ENCODE data around the gene RFX2.
"Not testable (repeated sequence)": the region's sequence is repeated elsewhere in the genome, so short reads cannot be mapped to it uniquely, and the experiment has no call there.

Gene RFX2

DNA sequence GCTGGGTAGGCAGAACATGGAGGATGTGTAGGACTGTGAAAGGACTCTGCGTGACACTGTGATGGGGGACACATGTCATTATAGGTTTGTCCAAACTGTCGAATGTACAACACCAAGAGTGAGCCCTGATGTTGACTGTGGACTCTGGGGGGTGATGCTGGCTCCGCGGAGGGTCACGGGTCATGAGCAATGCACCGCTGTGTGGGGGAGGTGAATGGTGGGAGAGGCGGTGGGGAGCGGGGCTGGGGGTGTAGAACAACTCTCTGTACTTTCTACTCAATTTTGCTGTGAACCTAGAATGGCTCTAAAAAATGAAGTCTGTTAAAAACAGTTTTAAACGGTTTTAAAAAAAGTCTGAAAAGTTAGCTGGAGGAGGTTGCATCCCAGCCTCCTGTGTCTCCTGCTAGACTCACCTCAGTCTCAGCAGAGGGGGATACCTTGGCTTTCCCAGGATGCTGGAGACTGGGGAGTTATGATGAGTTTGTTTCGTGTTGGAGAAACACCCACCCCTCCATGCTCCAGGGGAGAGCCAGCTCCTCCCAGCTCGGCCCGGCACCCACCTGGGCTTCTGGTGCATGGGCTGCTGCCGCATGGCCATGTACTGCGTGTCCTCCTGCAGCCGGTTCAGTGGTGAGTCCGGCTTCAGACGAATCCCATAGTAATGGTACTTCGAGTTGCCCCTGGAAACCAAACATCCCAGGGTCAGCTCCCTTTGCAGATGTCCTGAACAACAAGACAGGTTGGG, 97.7 kb downstream of the RFX2 start:
- DNase-seq (ENCODE audit: low spot score), result no peak

DNA sequence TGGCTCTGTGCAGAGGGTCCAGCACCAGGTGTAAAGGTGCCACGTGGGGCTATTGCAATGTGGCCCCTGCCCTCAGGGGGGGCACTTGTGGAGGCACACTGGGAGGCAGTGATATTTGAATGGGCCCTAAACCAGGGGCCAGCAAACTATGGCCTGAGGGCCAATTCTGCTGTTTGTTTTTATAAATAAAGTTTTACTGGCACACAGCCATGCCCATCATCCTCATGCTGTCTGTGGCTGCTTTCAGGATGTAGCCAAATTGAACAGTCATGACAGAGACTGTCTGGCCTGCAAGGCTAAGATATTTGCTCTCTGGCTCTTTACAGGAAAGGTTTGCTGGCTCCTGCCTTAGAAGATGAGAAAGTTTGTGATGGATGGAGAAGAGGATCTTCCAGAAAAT, 98.5 kb downstream of the RFX2 start:
- no peak for DNase-seq (ENCODE audit: low spot score)

DNA sequence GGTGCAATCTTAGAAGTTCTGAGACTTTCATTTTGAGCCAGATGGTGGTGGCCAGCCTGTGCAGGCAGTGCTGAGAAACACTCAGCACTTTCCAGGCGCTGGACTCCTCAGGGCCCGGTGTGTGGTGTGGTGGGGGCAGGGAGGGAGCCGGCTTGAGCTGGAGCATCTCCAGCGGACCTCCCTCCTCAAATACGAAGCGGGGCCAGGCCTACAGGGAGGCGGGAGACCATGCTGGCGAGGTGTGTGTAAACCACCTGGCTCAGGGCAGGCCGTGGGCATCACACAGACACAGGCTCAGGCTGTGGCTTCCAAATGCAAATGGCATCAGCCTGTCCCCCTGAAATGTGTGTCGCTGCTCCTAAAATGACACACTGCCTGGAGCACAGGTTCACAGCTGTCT, 99.1 kb downstream of the RFX2 start:
- DNase-seq (ENCODE audit: low spot score), result no peak

DNA sequence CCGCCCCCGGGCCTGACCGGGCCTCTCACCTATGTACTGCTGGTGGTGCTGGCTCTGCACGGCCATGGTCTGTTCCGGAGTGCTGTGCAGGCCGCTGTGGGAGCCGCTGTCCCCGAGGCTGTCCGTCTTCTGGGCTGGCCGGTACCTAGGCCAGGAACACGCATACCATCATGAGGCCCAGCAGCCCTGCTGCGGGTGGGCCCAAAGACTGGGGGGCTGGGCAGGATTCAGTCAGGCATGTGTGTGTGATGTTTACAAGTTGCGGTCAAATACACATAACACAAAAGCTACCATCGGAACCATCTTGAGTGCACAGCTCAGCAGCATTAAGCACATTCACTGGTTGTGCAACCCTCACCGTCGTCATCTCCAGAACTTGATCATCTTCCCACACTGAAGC, 100.2 kb downstream of the RFX2 start:
- no peak for DNase-seq (ENCODE audit: low spot score)

DNA sequence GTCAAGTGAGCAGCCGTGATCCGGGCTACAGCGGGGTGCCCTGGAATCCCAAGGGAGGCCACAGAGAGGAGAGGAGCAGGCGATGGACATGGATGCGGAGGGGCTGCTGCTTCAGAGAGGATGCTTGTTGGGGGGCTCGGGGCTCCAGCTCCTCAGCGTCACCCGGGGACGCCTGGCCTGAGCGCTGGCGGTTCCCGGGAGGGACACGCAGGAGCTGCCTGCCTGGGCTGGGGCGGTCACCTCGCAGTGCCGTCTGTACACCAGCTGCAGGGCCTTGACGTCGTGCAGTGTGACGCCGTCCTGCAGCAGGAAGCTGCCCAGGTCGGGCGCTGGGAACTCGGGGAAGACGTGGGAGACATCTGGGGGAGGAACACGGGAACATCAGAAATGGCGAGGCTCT, 102.4 kb downstream of the RFX2 start:
- no peak for DNase-seq (ENCODE audit: low spot score)

DNA sequence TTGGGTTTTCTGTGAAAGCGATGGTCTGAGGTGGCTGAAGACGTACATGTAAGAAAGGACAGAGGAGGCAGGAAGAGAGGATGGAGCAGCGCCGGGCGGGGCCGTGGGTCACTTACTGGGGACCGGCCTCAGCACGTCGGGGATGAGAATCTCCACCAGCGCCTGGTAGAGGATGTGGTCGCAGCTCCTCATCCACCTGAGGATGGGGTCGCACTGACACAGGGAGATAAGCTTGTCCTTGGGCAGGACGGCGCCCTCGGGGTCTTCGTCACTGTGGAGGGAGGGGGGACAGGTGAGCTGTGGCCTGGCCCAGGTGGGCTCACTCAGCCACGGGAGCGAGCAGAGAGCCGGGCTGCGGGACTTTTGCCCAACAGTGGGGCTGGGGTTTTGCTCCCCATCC, 103.4 kb downstream of the RFX2 start:
- DNase-seq (ENCODE audit: low spot score), result no peak

DNA sequence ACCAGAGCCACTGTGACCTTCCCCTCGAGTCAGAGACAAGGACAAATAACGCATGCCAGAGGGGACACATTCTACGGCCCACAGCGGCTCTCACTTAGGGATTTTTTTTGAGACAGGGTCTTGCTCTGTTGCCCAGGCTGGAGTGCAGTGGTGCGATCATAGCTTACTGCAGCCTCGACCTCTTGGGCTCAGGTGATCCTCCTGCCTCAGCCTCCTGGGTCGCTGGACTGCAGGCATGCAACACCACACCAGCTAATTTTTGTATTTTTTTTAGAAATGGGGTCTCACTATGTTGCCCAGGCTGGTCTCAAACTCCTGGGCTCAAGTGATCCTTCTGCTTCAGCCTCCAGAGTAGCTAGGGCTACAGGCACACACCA, 104.2 kb downstream of the RFX2 start:
- not testable (repeated sequence) for DNase-seq (ENCODE audit: low spot score)

DNA sequence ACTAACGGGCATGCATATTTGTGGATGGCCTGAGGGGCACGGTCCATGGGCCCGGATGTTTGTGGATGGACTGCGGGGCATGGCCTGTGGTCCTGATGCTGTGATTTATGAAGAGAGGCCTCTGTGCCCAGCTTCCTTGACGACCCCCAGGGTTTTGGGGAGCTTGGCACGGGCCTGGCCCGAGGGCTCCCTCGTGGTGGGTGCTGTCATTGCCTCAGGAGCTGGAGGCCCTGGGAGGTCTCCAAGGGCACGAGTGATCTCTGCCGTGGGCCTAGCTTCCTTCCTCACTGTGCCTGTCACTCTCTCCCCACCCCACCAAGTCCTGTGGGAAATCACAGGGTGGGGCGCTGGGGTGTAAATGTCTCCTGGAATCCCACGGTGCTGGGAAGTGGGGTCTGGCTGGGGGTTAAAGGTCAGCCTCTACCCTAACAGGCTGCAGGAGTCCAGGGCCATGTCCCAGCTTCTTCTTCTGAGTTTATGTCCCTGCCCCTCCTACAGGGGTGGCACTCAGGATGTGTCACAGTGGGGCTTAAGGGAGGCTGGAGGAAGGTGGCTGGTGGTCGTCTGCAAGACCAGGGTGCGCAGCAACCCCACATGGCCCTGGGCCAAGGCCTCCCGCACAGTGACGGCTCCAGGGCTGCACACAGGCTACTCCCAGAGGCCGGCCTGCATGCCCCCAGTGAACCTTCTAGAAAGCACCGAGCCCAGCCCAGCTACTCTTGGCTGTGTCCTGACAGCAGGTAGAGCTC, 104.8 kb downstream of the RFX2 start:
- no peak for DNase-seq (ENCODE audit: low spot score)

DNA sequence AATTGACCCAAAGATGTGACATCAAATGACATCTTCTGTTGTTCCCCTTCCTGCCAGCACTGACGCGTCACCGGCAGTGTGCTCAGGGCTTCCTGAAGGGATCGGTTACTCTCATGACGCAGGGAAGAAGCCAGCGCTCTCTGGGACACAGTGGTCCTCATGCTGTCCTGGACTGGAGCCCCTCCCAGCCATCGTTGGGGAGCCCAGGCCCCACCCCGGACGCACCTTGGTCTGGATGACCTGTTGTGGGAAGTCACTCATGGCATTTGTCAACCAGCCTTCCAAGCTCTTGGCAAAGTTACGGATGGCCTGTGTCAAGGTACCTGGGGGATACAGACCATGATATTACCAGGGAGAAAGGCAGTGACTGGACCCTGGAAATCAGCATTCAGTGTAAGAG, 106.3 kb downstream of the RFX2 start:
- DNase-seq (ENCODE audit: low spot score), result no peak

DNA sequence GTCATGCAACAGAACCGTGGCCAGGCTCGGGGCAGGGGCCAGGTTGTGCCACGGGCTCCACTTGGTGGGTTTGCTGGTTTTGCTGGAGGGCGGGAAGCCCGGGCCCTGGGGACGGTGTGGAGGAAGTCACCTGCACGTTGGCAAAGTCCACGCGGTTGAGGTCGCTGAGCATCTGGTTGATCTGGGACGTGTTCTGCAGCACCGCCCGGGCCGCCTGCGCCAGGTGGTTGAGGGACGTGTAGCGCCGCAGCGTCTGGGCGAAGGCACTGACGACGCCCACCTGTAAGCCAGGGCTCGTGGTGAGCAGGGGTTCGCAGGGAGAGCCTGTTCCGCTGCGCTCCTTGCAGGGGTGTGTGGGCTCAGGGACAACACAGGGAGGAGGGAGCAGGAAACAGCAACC, 107.7 kb downstream of the RFX2 start:
- no peak for DNase-seq (ENCODE audit: low spot score)

DNA sequence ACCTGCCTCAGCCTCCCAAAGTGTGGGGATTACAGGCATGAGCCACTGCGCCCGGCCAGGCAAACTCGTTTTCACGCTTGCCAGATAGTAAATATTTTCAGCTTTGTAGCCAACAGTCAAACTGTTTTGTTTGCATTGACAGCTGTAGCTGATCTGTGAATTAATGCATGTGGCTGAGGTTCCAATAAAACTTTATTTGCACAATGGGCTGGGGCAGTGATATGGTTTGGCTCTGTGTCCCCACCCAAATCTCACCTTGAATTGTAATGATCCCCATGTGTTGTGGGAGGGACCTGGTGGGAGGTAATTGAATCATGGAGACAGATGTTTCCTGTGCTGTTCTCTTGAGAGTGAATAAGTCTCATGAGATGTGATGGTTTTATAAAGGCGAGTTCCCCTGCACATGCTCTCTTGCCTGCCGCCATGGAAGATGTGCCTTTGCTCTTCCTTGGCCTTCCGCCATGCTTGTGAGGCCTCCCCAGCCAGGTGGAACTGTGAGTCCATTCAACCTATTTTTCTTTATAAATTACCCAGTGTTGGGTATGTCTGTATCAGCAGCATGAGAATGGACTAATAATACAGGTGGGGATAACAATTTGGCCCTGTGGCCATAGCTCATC, 110.0 kb downstream of the RFX2 start:
- no peak for DNase-seq (ENCODE audit: low spot score)

DNA sequence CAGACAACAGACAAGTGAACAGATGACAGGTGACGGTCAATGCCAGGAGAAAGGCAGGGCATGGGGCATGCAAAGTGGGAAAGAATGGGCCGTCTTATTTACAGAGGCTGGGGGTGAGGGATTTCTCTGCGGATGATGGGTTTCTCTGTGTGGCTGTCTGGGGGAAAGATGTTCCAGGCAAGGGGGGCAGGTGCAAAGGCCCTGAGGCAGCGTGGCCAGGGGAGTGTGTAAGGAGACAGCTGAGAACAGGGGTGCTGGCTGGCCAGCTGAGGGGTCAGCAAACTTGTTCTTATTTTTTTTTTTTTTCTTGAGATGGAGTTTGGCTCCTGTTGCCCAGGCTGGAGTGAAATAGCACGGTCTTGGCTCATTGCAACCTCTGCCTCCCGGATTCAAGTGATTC, 110.6 kb downstream of the RFX2 start:
- DNase-seq (ENCODE audit: low spot score), result no peak

DNA sequence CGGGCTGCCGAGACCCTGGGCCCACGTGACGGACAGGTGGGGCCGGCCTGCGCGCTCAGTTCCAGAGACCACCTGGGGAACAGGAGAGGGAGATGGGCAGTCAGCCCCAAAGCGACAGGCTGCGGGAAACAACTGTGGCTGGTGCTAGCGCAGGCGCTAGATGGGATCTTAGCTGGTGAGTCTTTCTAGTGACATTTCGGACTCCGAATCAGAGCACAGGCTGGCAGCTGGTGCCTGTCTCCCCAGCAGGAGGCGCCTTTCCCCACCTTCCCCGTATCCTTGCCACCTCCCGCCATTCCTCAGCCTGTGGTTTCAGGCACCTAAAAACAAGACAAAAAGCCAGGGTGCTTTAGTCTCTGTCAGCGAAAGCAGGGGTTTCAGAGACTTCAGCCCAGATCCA, 112.9 kb downstream of the RFX2 start:
- DNase-seq (ENCODE audit: low spot score), result no peak

DNA sequence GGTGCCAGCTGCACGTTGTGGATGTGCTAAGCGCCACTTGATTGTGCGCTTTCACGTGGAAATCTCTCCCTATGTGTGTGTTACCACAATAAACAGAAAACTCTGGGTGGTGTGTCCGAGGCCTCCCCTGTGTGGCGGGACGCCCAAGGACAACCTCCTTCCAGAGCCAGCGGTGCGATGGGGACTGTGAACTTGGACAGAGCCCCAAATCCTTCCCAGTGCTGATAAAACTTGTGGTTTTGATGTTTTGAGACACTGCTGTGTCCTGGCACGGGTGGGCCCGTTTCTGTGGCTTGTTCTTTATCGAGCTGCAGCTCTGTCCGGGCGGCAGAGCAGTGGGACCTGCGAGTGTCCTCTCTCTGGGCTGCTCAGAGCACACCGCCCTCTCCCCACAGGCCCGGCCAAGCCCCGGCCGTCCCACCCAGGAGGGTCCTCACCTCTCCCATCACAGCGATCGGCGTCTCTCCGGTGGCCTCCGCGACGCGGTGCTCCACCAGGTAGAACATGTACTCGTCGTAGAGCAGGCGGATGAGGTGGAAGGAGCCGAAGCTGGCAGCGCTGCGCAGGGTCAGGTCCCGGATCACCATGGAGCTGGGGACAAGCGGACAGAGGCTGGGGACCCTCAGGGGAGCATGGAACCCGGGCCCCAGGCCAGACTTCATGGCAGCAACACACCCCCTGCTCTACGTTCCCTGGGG, 113.5 kb downstream of the RFX2 start:
- no peak for DNase-seq (ENCODE audit: low spot score)

DNA sequence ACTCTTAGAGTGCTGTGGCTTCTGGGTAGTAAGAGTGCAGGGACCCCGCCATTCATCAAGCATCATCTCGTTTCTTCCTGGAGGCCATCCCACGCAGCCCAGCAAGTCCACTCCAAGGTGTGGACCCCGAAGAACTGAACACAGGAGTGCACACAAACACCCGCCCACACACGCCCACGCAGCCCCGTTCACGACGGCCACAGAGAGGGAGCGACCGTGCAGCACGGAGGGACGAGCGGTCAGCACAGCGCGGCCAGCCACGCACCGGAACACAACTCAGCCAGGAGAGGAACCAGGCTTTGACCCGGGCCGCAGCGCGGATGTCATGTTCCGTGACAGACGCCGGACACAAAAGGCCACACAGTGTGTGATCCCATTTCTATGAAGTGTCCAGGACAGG, 114.2 kb downstream of the RFX2 start:
- DNase-seq (ENCODE audit: low spot score), result no peak

DNA sequence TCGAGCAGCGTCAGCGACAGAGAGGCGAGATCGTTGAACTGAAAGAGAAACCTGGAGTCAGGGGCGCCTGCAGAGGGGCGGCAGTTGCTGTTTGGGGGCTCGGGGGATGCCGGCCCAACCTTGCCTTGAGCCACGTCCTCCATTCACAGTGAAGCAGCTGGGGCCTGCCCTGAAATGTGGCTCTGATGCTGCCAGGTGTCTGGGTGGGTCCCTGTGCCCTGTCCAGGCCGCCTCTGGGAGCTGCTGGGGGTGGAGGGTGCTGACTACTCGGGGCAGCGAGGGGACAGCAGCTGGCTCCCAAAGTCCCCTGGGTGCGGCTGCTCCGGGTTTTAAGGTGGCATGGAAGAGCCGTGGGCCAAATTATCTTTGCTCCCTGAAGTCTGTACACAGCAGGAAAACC, 114.7 kb downstream of the RFX2 start:
- DNase-seq (ENCODE audit: low spot score), result no peak

DNA sequence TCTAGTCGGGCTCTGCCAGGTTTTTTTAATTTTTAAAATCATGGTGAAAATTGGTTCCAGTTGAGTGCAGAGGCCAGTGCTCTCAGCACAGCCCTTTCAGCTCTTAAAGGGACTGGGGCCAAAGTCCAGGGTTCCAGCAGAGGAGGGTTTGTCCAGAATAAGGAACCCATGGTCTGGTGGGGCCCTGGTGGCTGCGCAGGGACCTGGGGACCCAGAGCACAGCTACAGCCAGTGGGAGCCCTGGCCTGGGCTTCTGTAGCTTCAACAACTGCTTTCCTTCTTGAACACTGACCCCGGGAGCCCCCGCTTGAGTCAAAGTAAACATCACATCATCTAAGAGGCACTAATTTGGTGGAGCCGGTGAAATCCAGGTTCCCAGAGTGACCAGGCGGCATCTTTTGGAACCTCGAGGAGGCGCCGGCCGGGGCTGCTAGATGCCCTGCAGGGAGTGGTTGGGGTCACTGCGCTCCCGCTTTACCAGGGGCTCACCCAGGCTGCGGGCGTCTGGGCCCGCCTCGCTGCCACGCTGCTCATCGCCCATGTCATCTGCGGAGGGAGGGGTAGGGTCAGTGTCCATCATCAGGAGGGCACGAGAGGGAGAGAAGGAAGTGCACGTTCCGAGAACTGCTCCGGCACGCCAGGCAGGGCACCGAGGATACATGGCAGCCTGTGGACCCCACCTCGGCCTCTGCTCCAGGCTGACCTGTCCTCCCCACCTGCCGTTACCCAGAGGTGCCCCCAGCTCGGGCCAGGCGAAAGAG, 115.7 kb downstream of the RFX2 start:
- no peak for DNase-seq (ENCODE audit: low spot score)

DNA sequence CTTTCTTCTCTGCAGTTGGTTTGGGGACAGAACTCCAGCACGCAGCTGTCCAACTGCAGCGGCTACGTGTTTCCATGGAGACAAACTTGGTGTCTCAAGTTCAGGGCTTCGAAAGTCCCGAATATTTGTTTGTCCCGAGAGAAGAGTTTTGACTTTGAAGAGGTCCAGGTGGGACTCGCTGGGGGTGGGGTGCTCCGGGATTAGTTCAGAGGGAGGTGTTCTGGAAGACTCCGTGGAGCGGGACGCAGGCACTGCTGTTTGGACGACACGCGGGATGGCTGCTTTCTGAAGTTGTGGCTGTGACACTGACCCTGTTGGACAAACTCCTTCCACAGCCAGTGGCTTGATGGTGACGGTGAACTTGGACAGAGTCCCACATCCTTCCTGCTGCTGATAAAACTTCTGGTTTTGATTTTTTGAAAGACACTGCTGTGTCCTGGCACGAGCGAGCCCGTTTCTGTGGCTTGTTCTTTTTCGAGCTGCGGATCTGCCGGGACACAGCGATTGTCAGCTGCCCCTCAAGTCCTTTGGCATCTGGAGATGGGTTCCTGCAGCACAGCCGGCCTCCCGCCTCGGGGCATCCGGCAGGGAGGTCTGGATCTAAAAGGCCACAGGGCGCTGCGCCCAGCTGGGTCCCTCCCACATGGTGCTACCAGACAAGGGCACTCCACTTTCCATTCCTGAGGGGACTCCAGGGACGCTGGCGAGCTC, 116.5 kb downstream of the RFX2 start:
- no peak for DNase-seq (ENCODE audit: low spot score)

DNA sequence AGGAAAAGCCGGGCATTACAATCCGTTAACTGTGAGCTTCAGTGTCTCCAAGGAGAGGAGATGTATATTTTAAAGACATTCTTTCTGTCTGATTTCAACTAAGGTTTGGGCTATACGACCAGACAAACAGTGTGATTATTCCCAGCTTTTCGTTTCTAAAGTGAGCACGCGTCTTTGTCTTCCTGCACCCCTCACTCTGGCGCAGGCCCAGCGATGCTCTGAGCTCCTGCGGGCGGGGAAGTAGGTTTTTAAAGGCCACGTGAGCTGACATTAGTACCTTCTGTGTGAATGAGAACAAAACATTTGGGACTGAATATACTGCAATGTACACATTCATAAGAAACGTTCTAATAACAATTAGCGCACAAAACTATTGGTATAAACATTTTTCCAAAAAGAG, 117.1 kb downstream of the RFX2 start:
- DNase-seq (ENCODE audit: low spot score), result no peak

DNA sequence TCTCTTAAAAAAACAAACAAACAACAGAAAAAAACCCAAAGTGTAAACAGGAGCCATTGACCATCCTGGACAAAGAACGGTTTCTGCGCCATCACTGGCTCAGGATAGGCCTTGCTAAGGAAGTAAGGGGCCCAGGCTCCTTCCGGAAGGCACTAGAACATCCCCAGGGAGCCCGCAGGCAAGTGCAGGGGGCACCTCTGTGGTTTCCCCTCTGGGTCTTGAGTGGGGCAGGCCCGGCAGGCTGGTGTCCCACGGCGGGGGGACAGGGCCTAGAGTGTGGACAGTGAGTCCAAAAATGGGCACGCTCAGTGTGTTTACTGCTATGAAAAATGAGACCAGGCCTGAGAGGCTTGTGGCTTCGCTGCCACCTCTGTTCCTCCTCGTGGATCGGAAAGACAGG, 117.5 kb downstream of the RFX2 start:
- DNase-seq (ENCODE audit: low spot score), result no peak

DNA sequence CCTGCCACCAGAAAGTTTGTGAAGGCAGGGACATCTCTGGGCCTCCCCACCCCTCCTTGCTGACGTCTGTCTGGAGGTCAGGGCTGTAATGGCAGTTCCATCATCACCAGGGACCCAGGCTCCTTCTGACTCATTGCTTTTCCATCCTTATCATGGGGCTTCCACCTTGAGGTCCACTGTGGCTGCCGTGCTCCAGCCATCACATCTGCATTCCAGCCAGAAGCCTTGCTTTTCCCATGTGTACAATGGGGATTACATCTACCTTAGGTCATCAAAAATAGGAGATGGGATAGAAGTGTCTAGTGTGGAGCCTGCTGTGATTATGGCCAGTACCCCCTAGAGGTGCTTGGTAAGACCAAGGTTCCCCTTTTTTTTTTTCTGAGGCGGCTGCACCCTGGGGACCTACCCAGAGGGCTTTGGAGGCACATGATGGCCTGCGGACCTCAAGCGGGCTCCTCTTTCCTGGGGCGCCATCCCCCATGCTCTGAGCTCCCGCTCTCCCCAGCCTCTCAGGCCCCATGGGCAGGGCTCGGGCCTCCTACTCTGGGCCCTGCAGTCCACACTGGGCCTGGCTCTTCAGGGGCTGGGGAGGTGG, 119.0 kb downstream of the RFX2 start:
- no peak for DNase-seq (ENCODE audit: low spot score)
